Mucosa of stomach (tissue), 1 donor: ENCODE results near the gene GPR162.

Source experiments
- H3K27me3 ChIP-seq: one replicate; pipeline ENCODE4 v1.7.0; 2013; ENCODE audit warnings: mild to moderate bottlenecking, low read length; ENCODE audit not compliant: control insufficient read depth, insufficient read depth
- H3K36me3 ChIP-seq: one replicate; pipeline ENCODE4 v1.7.0; 2013; ENCODE audit warnings: low read length; ENCODE audit not compliant: control insufficient read depth, insufficient read depth
- H3K4me1 ChIP-seq: one replicate; pipeline ENCODE4 v1.7.0; 2013; ENCODE audit warnings: mild to moderate bottlenecking, low read length; ENCODE audit not compliant: control insufficient read depth, insufficient read depth
- H3K4me3 ChIP-seq: one replicate; pipeline ENCODE4 v1.7.0; 2013; ENCODE audit warnings: low read length
- H3K9ac ChIP-seq: one replicate; pipeline ENCODE4 v1.7.0; 2013; ENCODE audit warnings: mild to moderate bottlenecking, low read length, moderate library complexity
- H3K9me3 ChIP-seq: one replicate; pipeline ENCODE4 v1.7.0; 2013; ENCODE audit warnings: mild to moderate bottlenecking, low read length, moderate library complexity; ENCODE audit not compliant: control insufficient read depth
- donor health status: Pancreatic carcinoma.

Gene GPR162

GRCh38 chr12:6834254-6834653 is 12.6 kb downstream of the GPR162 start:
- Histone ChIP-seq H3K4me3 (no peak overlapping the region), H3K27me3 (peaks cover 18% of the 10 kb centered on the region), H3K4me1 (peaks cover 11% of the 10 kb centered on the region), H3K9ac (no peak overlapping the region), H3K36me3 (no peaks in the 10 kb centered on the region), H3K9me3 (no peaks in the 10 kb centered on the region)

- H3K4me3 ChIP-seq, result no peak overlapping the region
- H3K4me1 ChIP-seq, result peaks cover 5% of the 10 kb centered on the region
- no peaks in the 10 kb centered on the region for H3K36me3 ChIP-seq
- no peak overlapping the region for H3K9ac ChIP-seq
- H3K27me3 ChIP-seq, result peaks cover 12% of the 10 kb centered on the region
- H3K9me3 ChIP-seq, result no peaks in the 10 kb centered on the region
These were observed 13.3 kb downstream of the GPR162 start for GRCh38 chr12:6834873-6835272.

GRCh38 chr12:6836851-6837250 is 15.2 kb downstream of the GPR162 start:
- Histone ChIP-seq H3K4me3 (no peak overlapping the region), H3K36me3 (no peaks in the 10 kb centered on the region), H3K4me1 (peaks cover 13% of the 10 kb centered on the region), H3K9ac (no peak overlapping the region), H3K9me3 (no peaks in the 10 kb centered on the region), H3K27me3 (no peaks in the 10 kb centered on the region)

- Histone ChIP-seq H3K36me3 (no peaks in the 10 kb centered on the region), H3K27me3 (no peaks in the 10 kb centered on the region), H3K4me1 (peaks cover 16% of the 10 kb centered on the region), H3K9ac (no peak overlapping the region), H3K9me3 (no peaks in the 10 kb centered on the region), H3K4me3 (no peak overlapping the region)
These were observed 15.9 kb downstream of the GPR162 start for GRCh38 chr12:6837370-6838060.

- Histone ChIP-seq H3K36me3 (no peaks in the 10 kb centered on the region), H3K4me1 (peaks cover 26% of the 10 kb centered on the region)
These were observed 17.2 kb downstream of the GPR162 start for GRCh38 chr12:6838854-6839253.

GRCh38 chr12:6839482-6840201 is 18.0 kb downstream of the GPR162 start:
- H3K9me3 ChIP-seq, result no peaks in the 10 kb centered on the region
- H3K36me3 ChIP-seq, result no peaks in the 10 kb centered on the region
- no peak overlapping the region for H3K4me3 ChIP-seq
- H3K27me3 ChIP-seq, result no peaks in the 10 kb centered on the region
- no peak overlapping the region for H3K9ac ChIP-seq
- peaks cover 26% of the 10 kb centered on the region for H3K4me1 ChIP-seq

More at GRCh38 chr12:6838854-6839253, 17.2 kb downstream of the GPR162 start:
- H3K9me3 ChIP-seq, result no peaks in the 10 kb centered on the region
- H3K4me3 ChIP-seq, result no peak overlapping the region
- no peaks in the 10 kb centered on the region for H3K27me3 ChIP-seq
- no peak overlapping the region for H3K9ac ChIP-seq

GRCh38 chr12:6840330-6840729 is 18.7 kb downstream of the GPR162 start:
- no peak overlapping the region for H3K9ac ChIP-seq
- no peaks in the 10 kb centered on the region for H3K36me3 ChIP-seq
- H3K4me3 ChIP-seq, result no peak overlapping the region
- peaks cover 26% of the 10 kb centered on the region for H3K4me1 ChIP-seq
- H3K9me3 ChIP-seq, result no peaks in the 10 kb centered on the region
- no peaks in the 10 kb centered on the region for H3K27me3 ChIP-seq

- no peaks in the 10 kb centered on the region for H3K27me3 ChIP-seq
- no peak within 1 kb of the TSS for H3K4me3 ChIP-seq
- no peaks in the 10 kb centered on the region for H3K9me3 ChIP-seq
- H3K36me3 ChIP-seq, result no peaks in the 10 kb centered on the region
- peaks cover 24% of the 10 kb centered on the region for H3K4me1 ChIP-seq
- H3K9ac ChIP-seq, result no peak within 1 kb of the TSS
These were observed 19.3 kb downstream of the GPR162 start, which contains the start of gene GNB3 for GRCh38 chr12:6840761-6841515. Gene GNB3 (plus strand): TSS chr12:6840925. CDS start chr12:6841288, 363 bp downstream.

- H3K27me3 ChIP-seq, result no peaks in the 10 kb centered on the region
- no peak overlapping the region for H3K9ac ChIP-seq
- H3K36me3 ChIP-seq, result no peaks in the 10 kb centered on the region
- no peaks in the 10 kb centered on the region for H3K9me3 ChIP-seq
- no peak overlapping the region for H3K4me3 ChIP-seq
- H3K4me1 ChIP-seq, result peaks cover 23% of the 10 kb centered on the region
These were observed 20.5 kb downstream of the GPR162 start for GRCh38 chr12:6842075-6842474.

GRCh38 chr12:6843118-6843902 is 21.7 kb downstream of the GPR162 start:
- H3K27me3 ChIP-seq, result no peaks in the 10 kb centered on the region
- peaks cover 23% of the 10 kb centered on the region for H3K4me1 ChIP-seq
- H3K9ac ChIP-seq, result no peak overlapping the region
- H3K9me3 ChIP-seq, result no peaks in the 10 kb centered on the region
- H3K36me3 ChIP-seq, result no peaks in the 10 kb centered on the region
- no peak overlapping the region for H3K4me3 ChIP-seq

GRCh38 chr12:6845395-6845794 is 23.8 kb downstream of the GPR162 start:
- Histone ChIP-seq H3K9ac (no peak overlapping the region), H3K4me3 (no peak overlapping the region), H3K9me3 (no peaks in the 10 kb centered on the region), H3K36me3 (no peaks in the 10 kb centered on the region), H3K4me1 (peaks cover 27% of the 10 kb centered on the region), H3K27me3 (no peaks in the 10 kb centered on the region)
